ENCODE measurements around the gene PKIB.

PKIB gene

DNA sequence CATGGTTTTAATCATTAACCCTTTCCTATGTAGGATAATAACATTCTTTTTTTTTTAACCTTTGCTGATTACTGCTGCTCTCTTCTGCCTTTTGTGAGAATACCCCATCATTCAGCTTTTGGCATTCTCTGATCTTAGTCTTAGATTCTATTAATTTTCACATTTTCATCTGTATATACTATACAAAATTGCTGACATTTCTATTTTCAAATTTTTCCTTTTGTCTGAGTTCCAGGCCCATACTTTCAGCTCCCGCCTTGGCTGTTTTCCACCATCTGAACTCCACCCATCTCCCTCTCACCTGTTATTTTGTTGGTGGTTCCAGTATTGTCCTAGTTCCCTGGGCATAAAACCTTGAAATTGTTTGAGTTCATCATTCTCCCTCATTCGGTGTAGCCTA, 59.2 kb downstream of the PKIB start:
- no peak for DNase-seq (ENCODE audit: low read depth)

GRCh38 chr6:122669868-122670267, 59.7 kb downstream of the PKIB start:
- DNase-seq (ENCODE audit: low read depth): no peak

DNA sequence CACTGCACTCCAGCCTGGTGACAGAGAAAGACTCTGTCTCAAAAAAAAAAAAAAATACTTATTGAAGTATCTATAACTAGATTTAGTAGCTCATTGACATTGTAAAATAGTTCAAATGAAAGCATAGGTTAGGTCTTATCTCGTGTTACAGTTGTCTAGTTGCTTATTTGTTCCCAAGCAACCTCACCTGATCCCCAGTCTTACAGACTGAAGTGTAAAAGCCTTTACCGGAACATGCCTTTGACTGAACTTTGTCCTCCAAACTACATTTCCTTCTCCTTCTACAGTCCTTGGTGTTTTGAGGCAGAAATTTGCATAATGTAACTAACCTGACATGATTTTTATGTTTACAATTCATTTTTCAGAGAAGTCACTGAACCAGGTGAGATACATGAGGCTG, 61.0 kb downstream of the PKIB start:
- DNase-seq (ENCODE audit: low read depth): no peak

- no peak for DNase-seq (ENCODE audit: low read depth)
These were observed 63.2 kb downstream of the PKIB start for GRCh38 chr6:122673343-122673961.

DNA sequence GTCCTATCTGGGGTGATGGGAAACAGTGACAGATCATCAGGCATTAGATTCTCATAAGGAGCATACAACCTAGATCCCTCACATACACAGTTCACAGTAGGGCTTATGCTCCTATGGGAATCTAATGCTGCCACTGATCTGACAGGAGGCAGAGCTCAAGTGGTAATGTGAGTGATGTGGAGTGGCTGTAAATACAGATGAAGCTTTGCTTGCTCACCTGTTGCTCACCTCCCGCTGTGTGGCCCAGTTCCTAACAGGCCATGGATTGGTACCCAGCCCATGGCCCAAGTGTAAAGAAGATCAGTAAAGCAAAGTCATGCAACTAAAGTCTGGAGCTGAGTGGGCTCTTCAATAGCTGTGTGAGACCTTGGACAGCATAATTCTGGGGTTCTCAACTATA, 65.9 kb downstream of the PKIB start:
- DNase-seq (ENCODE audit: low read depth): no peak

GRCh38 chr6:122676688-122677087, 66.5 kb downstream of the PKIB start:
- no peak for DNase-seq (ENCODE audit: low read depth)

- DNase-seq (ENCODE audit: low read depth): no peak
These were observed 67.2 kb downstream of the PKIB start for GRCh38 chr6:122677406-122677805.

GRCh38 chr6:122678841-122679240, 68.6 kb downstream of the PKIB start:
- no peak for DNase-seq (ENCODE audit: low read depth)

GRCh38 chr6:122681705-122682104, 71.5 kb downstream of the PKIB start:
- no peak for DNase-seq (ENCODE audit: low read depth)

- no peak for DNase-seq (ENCODE audit: low read depth)
These were observed 73.9 kb downstream of the PKIB start for GRCh38 chr6:122683989-122684651.

- no peak for DNase-seq (ENCODE audit: low read depth)
These were observed 82.0 kb downstream of the PKIB start for GRCh38 chr6:122692175-122692598.

- DNase-seq (ENCODE audit: low read depth): no peak
These were observed 82.8 kb downstream of the PKIB start for GRCh38 chr6:122692807-122693580.

GRCh38 chr6:122694075-122694474, 83.9 kb downstream of the PKIB start:
- no peak for DNase-seq (ENCODE audit: low read depth)

- DNase-seq (ENCODE audit: low read depth): no peak
These were observed 84.4 kb downstream of the PKIB start for GRCh38 chr6:122694602-122695001.

- no peak for DNase-seq (ENCODE audit: low read depth)
These were observed 85.0 kb downstream of the PKIB start for GRCh38 chr6:122695188-122695587.

- no peak for DNase-seq (ENCODE audit: low read depth)
These were observed 85.9 kb downstream of the PKIB start for GRCh38 chr6:122696079-122696478.

GRCh38 chr6:122696853-122697252, 86.6 kb downstream of the PKIB start:
- DNase-seq (ENCODE audit: low read depth): no peak

DNA sequence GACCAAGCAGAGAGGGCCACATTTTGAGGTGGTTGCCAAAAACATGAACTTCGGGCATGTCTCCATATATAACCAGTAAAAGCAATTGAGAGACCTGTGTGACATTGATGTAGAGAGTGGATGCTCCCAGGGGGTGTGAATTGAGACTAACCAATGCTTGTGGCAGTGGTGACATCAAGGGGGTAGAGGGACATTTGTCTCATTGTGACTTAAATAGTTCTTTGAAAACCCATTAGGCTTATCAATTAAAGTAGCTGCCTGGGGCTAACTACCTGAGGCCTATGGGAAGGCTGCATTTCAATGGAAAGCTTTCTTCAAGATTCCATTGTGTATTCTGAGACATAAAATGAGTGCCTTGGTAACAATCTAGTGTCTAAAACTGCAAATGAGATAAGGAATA, 87.3 kb downstream of the PKIB start:
- DNase-seq (ENCODE audit: low read depth): no peak

DNA sequence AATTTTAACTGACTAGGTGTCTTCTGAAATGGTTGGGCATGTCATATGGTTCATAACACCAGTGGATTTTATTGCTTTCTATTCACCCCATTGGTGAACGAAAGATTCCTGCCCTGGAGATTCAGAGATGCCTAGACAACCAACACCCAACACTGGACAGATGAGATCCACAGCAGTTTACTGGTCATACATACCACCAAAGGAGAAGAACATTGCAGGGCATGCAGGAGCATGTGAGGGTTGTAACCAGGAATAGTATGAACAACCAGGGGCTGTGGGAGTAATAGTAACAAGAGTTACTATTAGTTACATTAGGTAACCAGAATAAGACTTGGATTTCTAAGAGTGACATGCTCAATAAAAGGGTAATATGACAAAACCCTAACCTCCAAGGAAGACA, 91.5 kb downstream of the PKIB start:
- no peak for DNase-seq (ENCODE audit: low read depth)

GRCh38 chr6:122702841-122703240, 92.6 kb downstream of the PKIB start:
- DNase-seq (ENCODE audit: low read depth): no peak

DNA sequence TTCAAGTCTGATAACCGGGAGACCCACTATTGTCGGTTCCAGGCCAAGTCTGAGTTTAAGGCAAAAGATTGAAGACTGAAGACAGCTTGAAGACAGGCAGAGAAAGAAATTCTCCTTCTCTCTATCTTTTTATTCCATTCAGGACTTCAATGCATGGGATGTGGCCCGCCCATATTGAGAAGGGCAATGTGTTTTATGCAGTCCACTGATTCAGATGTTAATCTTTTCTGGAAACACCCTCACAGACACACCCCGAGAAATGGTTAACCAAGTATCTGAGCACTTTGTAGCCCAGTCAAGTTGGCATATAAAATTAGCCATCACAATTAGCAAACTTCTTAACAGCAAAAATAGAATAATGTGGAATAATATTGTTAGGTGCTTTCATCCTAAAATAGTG, 93.9 kb downstream of the PKIB start:
- no peak for DNase-seq (ENCODE audit: low read depth)

DNA sequence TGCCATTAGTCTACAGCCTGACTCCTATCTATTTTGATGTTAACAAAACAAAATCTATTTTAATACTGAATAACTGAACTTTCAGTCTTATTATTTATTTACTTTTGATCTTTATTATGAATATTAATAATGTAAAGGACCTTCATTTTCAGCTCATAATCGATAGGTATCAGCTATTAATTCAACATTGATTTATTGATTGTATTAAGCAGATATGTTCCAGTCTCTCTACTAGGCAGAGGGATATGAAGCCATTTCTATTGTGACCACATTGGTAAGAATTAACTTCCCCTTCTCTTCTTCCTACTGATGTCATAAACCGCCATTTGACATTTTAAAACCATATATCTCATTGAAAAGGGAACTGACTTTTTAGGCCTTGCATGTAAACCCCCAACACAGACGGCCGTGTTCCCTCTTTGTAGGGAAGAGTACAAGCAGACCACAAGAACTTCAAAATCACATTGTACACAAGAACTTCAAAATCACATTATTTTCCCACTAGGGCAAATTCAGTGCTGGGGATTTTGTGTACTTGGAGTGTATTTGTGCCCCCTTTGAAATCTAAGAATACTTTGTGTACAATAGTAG, 99.8 kb downstream of the PKIB start:
- DNase-seq (ENCODE audit: low read depth): no peak

Data from stimulated activated CD8-positive, alpha-beta memory T cell treated with anti-CD3 and anti-CD28 coated beads, Interleukin-12 subunit alpha, Interleukin-12 subunit beta, amount 100 ng/mL, for 1 hour (primary cell).